ENCODE data around the gene PWP1.

GRCh38 chr12:107732365-107732764 is 46.8 kb downstream of the PWP1 start:
- TF ChIP-seq, protein P1, sequence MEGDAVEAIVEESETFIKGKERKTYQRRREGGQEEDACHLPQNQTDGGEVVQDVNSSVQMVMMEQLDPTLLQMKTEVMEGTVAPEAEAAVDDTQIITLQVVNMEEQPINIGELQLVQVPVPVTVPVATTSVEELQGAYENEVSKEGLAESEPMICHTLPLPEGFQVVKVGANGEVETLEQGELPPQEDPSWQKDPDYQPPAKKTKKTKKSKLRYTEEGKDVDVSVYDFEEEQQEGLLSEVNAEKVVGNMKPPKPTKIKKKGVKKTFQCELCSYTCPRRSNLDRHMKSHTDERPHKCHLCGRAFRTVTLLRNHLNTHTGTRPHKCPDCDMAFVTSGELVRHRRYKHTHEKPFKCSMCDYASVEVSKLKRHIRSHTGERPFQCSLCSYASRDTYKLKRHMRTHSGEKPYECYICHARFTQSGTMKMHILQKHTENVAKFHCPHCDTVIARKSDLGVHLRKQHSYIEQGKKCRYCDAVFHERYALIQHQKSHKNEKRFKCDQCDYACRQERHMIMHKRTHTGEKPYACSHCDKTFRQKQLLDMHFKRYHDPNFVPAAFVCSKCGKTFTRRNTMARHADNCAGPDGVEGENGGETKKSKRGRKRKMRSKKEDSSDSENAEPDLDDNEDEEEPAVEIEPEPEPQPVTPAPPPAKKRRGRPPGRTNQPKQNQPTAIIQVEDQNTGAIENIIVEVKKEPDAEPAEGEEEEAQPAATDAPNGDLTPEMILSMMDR (IDR thresholded peaks at IDR 0.05; ENCODE audit: borderline replicate concordance, extremely low read depth, low read length, poor library complexity, severe bottlenecking) = no peak
- TF ChIP-seq EZH2 (IDR thresholded peaks at IDR 0.05; ENCODE audit: borderline replicate concordance, low read depth, low read length, severe bottlenecking) = no peak
